ENCODE measurements around the gene GALNT9.

GRCh38 chr12:132163911-132164288 is 165.5 kb downstream of the GALNT9 start:
- TF ChIP-seq, protein P1, sequence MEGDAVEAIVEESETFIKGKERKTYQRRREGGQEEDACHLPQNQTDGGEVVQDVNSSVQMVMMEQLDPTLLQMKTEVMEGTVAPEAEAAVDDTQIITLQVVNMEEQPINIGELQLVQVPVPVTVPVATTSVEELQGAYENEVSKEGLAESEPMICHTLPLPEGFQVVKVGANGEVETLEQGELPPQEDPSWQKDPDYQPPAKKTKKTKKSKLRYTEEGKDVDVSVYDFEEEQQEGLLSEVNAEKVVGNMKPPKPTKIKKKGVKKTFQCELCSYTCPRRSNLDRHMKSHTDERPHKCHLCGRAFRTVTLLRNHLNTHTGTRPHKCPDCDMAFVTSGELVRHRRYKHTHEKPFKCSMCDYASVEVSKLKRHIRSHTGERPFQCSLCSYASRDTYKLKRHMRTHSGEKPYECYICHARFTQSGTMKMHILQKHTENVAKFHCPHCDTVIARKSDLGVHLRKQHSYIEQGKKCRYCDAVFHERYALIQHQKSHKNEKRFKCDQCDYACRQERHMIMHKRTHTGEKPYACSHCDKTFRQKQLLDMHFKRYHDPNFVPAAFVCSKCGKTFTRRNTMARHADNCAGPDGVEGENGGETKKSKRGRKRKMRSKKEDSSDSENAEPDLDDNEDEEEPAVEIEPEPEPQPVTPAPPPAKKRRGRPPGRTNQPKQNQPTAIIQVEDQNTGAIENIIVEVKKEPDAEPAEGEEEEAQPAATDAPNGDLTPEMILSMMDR (IDR thresholded peaks at IDR 0.05): 0 out of 2 replicates have a peak, but pooled peaks have one; percentile 24
- TF ChIP-seq ZFX (IDR thresholded peaks at IDR 0.05; ENCODE audit: borderline replicate concordance): no peak

Measured in 22Rv1 (cell line).